CD14-positive monocyte (primary cell): ENCODE measurements around the gene SH3PXD2A. TPM values are rescaled to one million over a fixed set of nuclear protein-coding genes. Genes with fewer than 3 reads are reported as not detected.

ENCODE experiments used
- DNase-seq, 3 donors: peaks; one replicate each; pipeline ENCODE4 v3.0.0-alpha.2; 2011 to 2022
- H2AFZ ChIP-seq: 2 replicates; pipeline ENCODE4 v1.6.0; 2012; ENCODE audit warnings: mild to moderate bottlenecking, low read depth, low read length, inconsistent platforms; ENCODE audit not compliant: insufficient read depth, poor library complexity, severe bottlenecking
- H3K27ac ChIP-seq, 2 donors: 1 replicate in 1 of 2; 2 replicates in 1 of 2; pipeline ENCODE4 v1.5.1; 2012 to 2013; ENCODE audit warnings: low read length in 2 of 2, control low read depth in 1 of 2, inconsistent platforms in 1 of 2, low read depth in 1 of 2, mild to moderate bottlenecking in 1 of 2
- H3K27me3 ChIP-seq, 2 donors: one replicate each; pipeline versions ENCODE4 v1.6.0 to v1.6.1; 2011 to 2013; ENCODE audit warnings: low read length in 2 of 2; ENCODE audit not compliant: control insufficient read depth in 2 of 2, insufficient read depth in 2 of 2
- H3K36me3 ChIP-seq, 2 donors: replicated peaks in 1 of 2; 1 replicate in 1 of 2; 2 replicates in 1 of 2; pipeline versions ENCODE4 v1.5.1 to v1.6.1; 2012 to 2013; ENCODE audit warnings: low read length in 2 of 2, control low read depth in 1 of 2, inconsistent platforms in 1 of 2, mild to moderate bottlenecking in 1 of 2; ENCODE audit not compliant: insufficient read depth in 2 of 2, control insufficient read depth in 1 of 2
- H3K4me1 ChIP-seq, 2 donors: 1 replicate in 1 of 2; 2 replicates in 1 of 2; pipeline versions ENCODE4 v1.5.1 to v1.6.1; 2012 to 2013; ENCODE audit warnings: low read length in 2 of 2, control low read depth in 1 of 2, inconsistent platforms in 1 of 2, mild to moderate bottlenecking in 1 of 2, moderate library complexity in 1 of 2; ENCODE audit not compliant: insufficient read depth in 2 of 2, control insufficient read depth in 1 of 2
- H3K4me2 ChIP-seq: replicated peaks from 2 replicates; pipeline ENCODE3; 2012; ENCODE audit warnings: low read length, moderate library complexity, mild to moderate bottlenecking; ENCODE audit not compliant: poor library complexity, severe bottlenecking; ENCODE audit errors: extremely low read depth
- H3K4me3 ChIP-seq, 3 experiments: fragments of 200-600 bp in 1 of 3; sonication (generic) in 1 of 3; replicated peaks in 1 of 3; 1 replicate in 2 of 3; 2 replicates in 1 of 3; pipeline ENCODE4 v1.5.1; 2011 to 2013; ENCODE audit warnings: low read length in 3 of 3, mild to moderate bottlenecking in 3 of 3, control low read depth in 2 of 3, low read depth in 2 of 3, inconsistent platforms in 1 of 3, moderate library complexity in 1 of 3
- H3K79me2 ChIP-seq: 2 replicates; pipeline ENCODE4 v1.6.0; 2012; ENCODE audit warnings: mild to moderate bottlenecking, control low read depth, inconsistent platforms, low read length, moderate library complexity; ENCODE audit not compliant: insufficient read depth
- H3K9ac ChIP-seq: 2 replicates; pipeline ENCODE4 v1.6.0; 2017; ENCODE audit warnings: low read length, mild to moderate bottlenecking; ENCODE audit not compliant: insufficient read depth, poor library complexity, severe bottlenecking
- H3K9me3 ChIP-seq, 2 donors: replicated peaks in 1 of 2; 1 replicate in 1 of 2; 2 replicates in 1 of 2; pipeline versions ENCODE4 v1.5.1 to v1.6.1; 2012 to 2013; ENCODE audit warnings: low read length in 2 of 2, control low read depth in 1 of 2; ENCODE audit not compliant: control insufficient read depth in 1 of 2, insufficient read depth in 1 of 2
- H4K20me1 ChIP-seq: 2 replicates; pipeline ENCODE4 v1.6.0; 2012; ENCODE audit warnings: mild to moderate bottlenecking, low read length, control low read depth, moderate library complexity; ENCODE audit not compliant: insufficient read depth
- H3K27ac Mint-ChIP-seq, 7 donors: one replicate each; pipeline ENCODE4 v1.8.0; 2020; ENCODE audit warnings: mild to moderate bottlenecking in 7 of 7, mixed read lengths in 7 of 7, moderate library complexity in 6 of 7, inconsistent platforms in 2 of 7
- H3K27me3 Mint-ChIP-seq, 3 donors: one replicate each; pipeline ENCODE4 v1.8.0; 2021 to 2022; ENCODE audit warnings: low read depth in 3 of 3, mild to moderate bottlenecking in 3 of 3, mixed read lengths in 3 of 3, moderate library complexity in 3 of 3, inconsistent platforms in 1 of 3
- H3K36me3 Mint-ChIP-seq, 2 donors: one replicate each; pipeline ENCODE4 v1.8.0; 2020; ENCODE audit warnings: mixed read lengths in 2 of 2, inconsistent platforms in 1 of 2, mild to moderate bottlenecking in 1 of 2
- H3K4me1 Mint-ChIP-seq: one replicate; pipeline ENCODE4 v1.8.0; 2020; ENCODE audit warnings: mild to moderate bottlenecking, mixed read lengths
- H3K4me3 Mint-ChIP-seq, 2 donors: one replicate each; pipeline ENCODE4 v1.8.0; 2020; ENCODE audit warnings: mild to moderate bottlenecking in 2 of 2, mixed read lengths in 2 of 2, moderate library complexity in 1 of 2
- H3K9me3 Mint-ChIP-seq, 7 donors: one replicate each; pipeline ENCODE4 v1.8.0; 2020 to 2022; ENCODE audit warnings: mixed read lengths in 7 of 7, mild to moderate bottlenecking in 6 of 7, moderate library complexity in 6 of 7, inconsistent platforms in 2 of 7
- CTCF ChIP-seq: fragments of 200-600 bp; IDR thresholded peaks from one replicate; pipeline ENCODE4 v1.8.0; 2022; ENCODE audit warnings: antibody characterized with exemption, mild to moderate bottlenecking
- WGBS: methylation state at CpG from one replicate; pipeline ENCODE4 v1.1.5; 2013; ENCODE audit warnings: missing lambda C conversion rate; ENCODE audit not compliant: insufficient coverage; 5-methylcytosine and 5-hydroxymethylcytosine counted together
- intact Hi-C, 2 donors: fragments of 100-400 bp; cut with micrococcal nuclease; formaldehyde crosslinking; loops; one replicate each; pipeline versions ENCODE4 v1.15.0 to v1.15.1; 2023
- polyA plus RNA-seq, 3 donors: library from polyadenylated mRNA; depleted of rRNA in 1 of 3; unstranded in 2 of 3; stranded (reverse) in 1 of 3; fragments of 300-500 nt in 2 of 3; fragments of >200 nt in 1 of 3; fragmentation: Illumina TruSeq in 2 of 3; gene quantifications; 1 replicate in 2 of 3; 2 replicates in 1 of 3; pipeline ENCODE4 v1.2.3, GENCODE V29; 2012 to 2021

SH3PXD2A gene
- polyA plus RNA-seq, 3 donors = 0.01 to 0.76 (median 0.05) TPM

- Mint-ChIP-seq H3K4me3 (no peak overlapping the region), H3K27ac (no peak overlapping the region), H3K36me3 (no peaks in the 10 kb centered on the region), H3K4me1 (peaks cover 2% of the 10 kb centered on the region), H3K9me3 (no peaks in the 10 kb centered on the region), H3K27me3 (peaks cover 2 to 5% (median 3%) of the 10 kb centered on the region in 3 donors)
- DNase-seq = no peak
- H2AFZ ChIP-seq = no peak overlapping the region
- no peaks in the 10 kb centered on the region for H3K79me2 ChIP-seq
- H3K4me1 ChIP-seq = no peaks in the 10 kb centered on the region
- whole genome bisulfite sequencing = 95% methylated on average over 2 of the region's 6 CpGs
- H3K9me3 ChIP-seq = no peaks in the 10 kb centered on the region
- no peaks in the 10 kb centered on the region for H3K27me3 ChIP-seq
- H4K20me1 ChIP-seq = no peaks in the 10 kb centered on the region
- intact Hi-C loops = no loop called here
- H3K4me2 ChIP-seq = no peak overlapping the region
- no peak overlapping the region for H3K4me3 ChIP-seq
- TF ChIP-seq CTCF = no peak
- no peak overlapping the region for H3K27ac ChIP-seq
- H3K36me3 ChIP-seq = no peaks in the 10 kb centered on the region
- H3K9ac ChIP-seq = no peak overlapping the region
Measured at GRCh38 chr10:103805781-103806180, 49.6 kb downstream of the SH3PXD2A start.

- TF ChIP-seq CTCF = no peak
- Histone ChIP-seq H3K4me2 (no peak overlapping the region), H3K27ac (no peak overlapping the region), H2AFZ (no peak overlapping the region), H3K9ac (no peak overlapping the region), H3K79me2 (no peaks in the 10 kb centered on the region), H3K4me1 (no peaks in the 10 kb centered on the region), H3K9me3 (no peaks in the 10 kb centered on the region), H3K36me3 (no peaks in the 10 kb centered on the region), H4K20me1 (no peaks in the 10 kb centered on the region), H3K4me3 (no peak overlapping the region), H3K27me3 (no peaks in the 10 kb centered on the region)
- no peak for DNase-seq
- intact Hi-C loops = no loop called here
- Mint-ChIP-seq H3K9me3 (peaks cover 0 to 5% (median 0%) of the 10 kb centered on the region in 7 donors), H3K36me3 (no peaks in the 10 kb centered on the region), H3K27ac (no peak overlapping the region), H3K27me3 (peaks cover 2 to 5% (median 3%) of the 10 kb centered on the region in 3 donors), H3K4me3 (no peak overlapping the region), H3K4me1 (peaks cover 4% of the 10 kb centered on the region)
- 100% methylated on average over 1 of the region's 4 CpGs for WGBS
Measured at GRCh38 chr10:103804871-103805270, 50.5 kb downstream of the SH3PXD2A start.
